ENCODE data around the gene SYT9. TPM values are rescaled to one million over a fixed set of nuclear protein-coding genes. Genes with fewer than 3 reads are reported as not detected.

The SYT9 gene
- total and polyA plus RNA-seq, 2 of the 8 experiments (the other 6 are each of a cell fraction or from before 2014, with no cell fraction given) = 1.5 to 2.9 TPM

DNA sequence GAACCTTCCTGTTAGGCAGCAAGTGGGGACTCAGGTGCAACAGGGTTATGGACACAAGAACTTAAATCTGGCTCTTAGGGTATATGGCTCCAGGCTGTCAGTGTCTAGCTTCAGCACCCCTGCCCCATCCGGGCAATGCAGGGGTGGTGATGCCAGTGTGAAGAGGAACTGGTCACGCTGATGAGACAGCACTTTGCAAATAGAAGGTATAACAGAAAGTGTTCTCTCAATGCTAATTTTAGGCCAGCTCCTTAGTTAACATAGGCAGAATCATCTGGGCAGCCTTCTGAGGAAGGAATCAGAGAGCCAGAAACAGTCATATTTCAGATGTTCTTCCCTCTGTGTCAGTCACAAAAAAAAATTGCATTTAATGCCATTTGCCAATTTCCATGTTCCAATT lies 41.2 kb downstream of the SYT9 start:
- H4K8ac ChIP-seq (ENCODE audit: extremely low read depth, insufficient read depth, low read length) = no peak overlapping the region
- H3K14ac ChIP-seq (ENCODE audit: insufficient read length) = no peak overlapping the region
- CTCF ChIA-PET (ENCODE audit: partially characterized antibody) = interaction anchor here (6.9 kb wide), 1 partner anchor 14 kb away, joined by 48 read pairs; no protein-coding TSS in a partner anchor
- H3K4me1 ChIP-seq (replicated peaks in 1 of 4; ENCODE audit: control insufficient read depth in 3 of 4, insufficient read depth in 4 of 4, low read length in 3 of 4) = no peaks in the 10 kb centered on the region
- FAIRE-seq (no peak), DNase-seq (ENCODE audit: low read depth in 1 of 2, low spot score in 2 of 2) (no peak)
- H3K9ac ChIP-seq (replicated peaks in 1 of 4; ENCODE audit: extremely low read depth in 1 of 4, low read depth in 3 of 4, low read length in 3 of 4) = no peak overlapping the region
- no peaks in the 10 kb centered on the region for H3K36me3 ChIP-seq (ENCODE audit: control insufficient read depth in 2 of 4, insufficient read depth in 4 of 4, low read length in 3 of 4)
- H3K23ac ChIP-seq (ENCODE audit: insufficient read length) = no peak overlapping the region
- no peak overlapping the region for H2BK15ac ChIP-seq (ENCODE audit: low read length)
- H4K5ac ChIP-seq (ENCODE audit: insufficient read length, low read depth, low read length) = no peak overlapping the region
- no peak overlapping the region for H3K4me2 ChIP-seq (ENCODE audit: insufficient read depth in 1 of 2, low read depth in 2 of 2, low read length in 2 of 2)
- peaks cover 0 to 4% of the 10 kb centered on the region in 2 experiments; a peak in 1 of 4 replicates for H3K9me3 ChIP-seq (ENCODE audit: insufficient read depth in 2 of 2, low read depth in 1 of 2, low read length in 1 of 2)
- H3K79me1 ChIP-seq (ENCODE audit: low read depth, low read length) = no peaks in the 10 kb centered on the region
- no peak overlapping the region for H2AFZ ChIP-seq (ENCODE audit: low read length)
- H3K4me3 ChIP-seq (ENCODE audit: extremely low read depth in 1 of 4, insufficient read depth in 2 of 4, low read depth in 3 of 4, low read length in 4 of 4) = no peak overlapping the region
- H2AK5ac ChIP-seq (ENCODE audit: low read depth, low read length) = no peak overlapping the region
- H2BK120ac ChIP-seq (replicated peaks; ENCODE audit: low read depth, low read length) = no peak overlapping the region
- POLR2A ChIA-PET (ENCODE audit: partially characterized antibody) = no interaction called here
- H2BK12ac ChIP-seq (ENCODE audit: low read depth, low read length) = no peak overlapping the region
- no peaks in the 10 kb centered on the region for H3K79me2 ChIP-seq (ENCODE audit: control insufficient read depth in 1 of 2, insufficient read depth in 2 of 2, low read length in 2 of 2)
- no peak overlapping the region for H3K56ac ChIP-seq (replicated peaks; ENCODE audit: insufficient read length, low read depth, low read length)
- H4K91ac ChIP-seq (replicated peaks; ENCODE audit: insufficient read length, low read length) = no peak overlapping the region
- 100% methylated on average over 2 of the region's 2 CpGs; no CpG with 5 or more reads in 1 of the 2 experiments for WGBS, 2 experiments (ENCODE audit: extremely low coverage in 1 of 2, insufficient coverage in 1 of 2, insufficient read length in 1 of 2, insufficient replicate concordance in 2 of 2, low coverage in 1 of 2, low lambda C conversion rate in 2 of 2, missing lambda C conversion rate in 1 of 2)
- H3K27me3 ChIP-seq (replicated peaks in 1 of 4; ENCODE audit: control insufficient read depth in 3 of 4, extremely low read depth in 1 of 4, insufficient read depth in 3 of 4, low read length in 3 of 4) = no peaks in the 10 kb centered on the region
- H3K23me2 ChIP-seq (ENCODE audit: low read depth, low read length) = no peaks in the 10 kb centered on the region
- H3K4ac ChIP-seq (replicated peaks; ENCODE audit: insufficient read length, low read depth, low read length) = no peak overlapping the region
- H2BK5ac ChIP-seq (ENCODE audit: low read depth, low read length) = no peak overlapping the region
- no peaks in the 10 kb centered on the region for H4K20me1 ChIP-seq (replicated peaks in 1 of 2; ENCODE audit: control insufficient read depth in 1 of 2, insufficient read depth in 2 of 2, low read length in 2 of 2)
- no peak overlapping the region for H3K18ac ChIP-seq (ENCODE audit: extremely low read depth, low read length)
- H2BK20ac ChIP-seq (ENCODE audit: low read length) = no peak overlapping the region
- no peak overlapping the region for H3K27ac ChIP-seq (ENCODE audit: low read depth, low read length)
- no peak for TF ChIP-seq BRCA1 (IDR thresholded peaks at IDR 0.05; ENCODE audit: low read depth, low read length)
- no peak for TF ChIP-seq PHF8 (conservative IDR thresholded peaks at IDR 0.05; ENCODE audit: low read depth, low read length)
- TF ChIP-seq EGR1 (IDR thresholded peaks at IDR 0.05; ENCODE audit: borderline replicate concordance, low read depth, low read length) = no peak
- TF ChIP-seq NRF1 (IDR thresholded peaks at IDR 0.05; ENCODE audit: low read depth, low read length) = no peak
- no peak for TF ChIP-seq HDAC2 (IDR thresholded peaks at IDR 0.05; ENCODE audit: borderline replicate concordance in 1 of 2, low read depth in 2 of 2, low read length in 2 of 2)
- no peak for TF ChIP-seq CBX5 (IDR thresholded peaks at IDR 0.05; ENCODE audit: low read depth, low read length)
- TF ChIP-seq NANOG (IDR thresholded peaks at IDR 0.05; ENCODE audit: insufficient read depth, low read depth, low read length, poor library complexity, severe bottlenecking) = no peak
- TF ChIP-seq YY1 (IDR thresholded peaks at IDR 0.05; ENCODE audit: low read depth, low read length) = no peak
- no peak for TF ChIP-seq TAF7 (optimal IDR thresholded peaks at IDR 0.05; ENCODE audit: borderline replicate concordance, low read depth, low read length)
- TF ChIP-seq CHD2 (IDR thresholded peaks at IDR 0.05; ENCODE audit: low read length) = no peak
- TF ChIP-seq TBP (IDR thresholded peaks at IDR 0.05; ENCODE audit: low read depth, low read length) = no peak
- no peak for TF ChIP-seq KDM5A (IDR thresholded peaks at IDR 0.05; ENCODE audit: low read length)
- TF ChIP-seq SRF (IDR thresholded peaks at IDR 0.05; ENCODE audit: low read depth, low read length) = no peak
- TF ChIP-seq GTF2F1 (IDR thresholded peaks at IDR 0.05; ENCODE audit: borderline replicate concordance, low read depth, low read length) = no peak
- no peak for TF ChIP-seq EP300 (IDR thresholded peaks at IDR 0.05; ENCODE audit: borderline replicate concordance in 1 of 2, low read depth in 2 of 2, low read length in 2 of 2)

Measured in H1 (cell line).